ENCODE results near the gene C1orf21. TPM values are rescaled to one million over a fixed set of nuclear protein-coding genes. Genes with fewer than 3 reads are reported as not detected.

The C1orf21 gene
- total RNA-seq, 1 experiment from 2014 or later = 52.5 TPM

DNA sequence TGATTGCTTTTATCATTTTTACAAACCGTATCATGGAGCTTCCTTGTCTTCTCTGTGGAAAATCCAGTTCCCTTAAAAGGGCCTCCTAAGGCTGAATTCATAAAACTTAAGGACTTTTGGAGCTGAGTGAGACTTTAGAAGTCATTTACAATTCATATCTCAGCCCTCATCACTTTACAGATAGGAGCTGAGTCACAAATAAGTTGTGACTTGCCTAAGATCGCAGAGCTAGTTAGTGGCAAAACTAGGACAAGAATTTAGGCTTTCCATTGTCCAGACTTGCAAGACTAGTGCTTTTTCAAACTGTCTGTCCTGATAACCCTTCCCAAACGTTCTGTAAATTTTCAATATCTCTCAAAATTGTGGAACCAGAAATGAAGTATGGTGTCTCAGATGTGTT is 37.3 kb downstream of the C1orf21 start:
- no peak for DNase-seq
- H3K9me3 ChIP-seq = no peaks in the 10 kb centered on the region
- no peaks in the 10 kb centered on the region for H3K27me3 ChIP-seq
- no peaks in the 10 kb centered on the region for H3K36me3 ChIP-seq
- H3K4me3 ChIP-seq = no peak overlapping the region

DNA sequence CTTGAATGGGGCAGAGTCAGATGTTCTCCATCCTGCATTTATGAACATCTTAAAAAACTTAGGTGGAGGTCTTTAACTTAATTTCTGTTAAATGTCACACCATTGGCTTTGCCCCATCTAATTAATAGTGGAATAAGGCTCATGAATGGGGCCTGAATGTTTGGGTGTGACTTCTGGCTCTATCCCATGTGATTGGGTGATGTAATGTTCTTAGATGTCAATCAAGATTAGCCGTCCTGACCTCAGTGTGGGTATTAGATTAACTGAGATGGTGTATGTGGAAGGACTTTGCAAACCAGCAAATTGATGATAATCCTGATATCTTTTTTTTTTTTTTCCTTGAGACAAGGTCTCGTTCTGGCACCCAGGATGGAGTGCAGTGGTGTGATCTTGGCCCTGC is 38.1 kb downstream of the C1orf21 start:
- no peak for DNase-seq
- Histone ChIP-seq H3K4me3 (no peak overlapping the region), H3K27me3 (no peaks in the 10 kb centered on the region), H3K36me3 (no peaks in the 10 kb centered on the region), H3K9me3 (no peaks in the 10 kb centered on the region)

DNA sequence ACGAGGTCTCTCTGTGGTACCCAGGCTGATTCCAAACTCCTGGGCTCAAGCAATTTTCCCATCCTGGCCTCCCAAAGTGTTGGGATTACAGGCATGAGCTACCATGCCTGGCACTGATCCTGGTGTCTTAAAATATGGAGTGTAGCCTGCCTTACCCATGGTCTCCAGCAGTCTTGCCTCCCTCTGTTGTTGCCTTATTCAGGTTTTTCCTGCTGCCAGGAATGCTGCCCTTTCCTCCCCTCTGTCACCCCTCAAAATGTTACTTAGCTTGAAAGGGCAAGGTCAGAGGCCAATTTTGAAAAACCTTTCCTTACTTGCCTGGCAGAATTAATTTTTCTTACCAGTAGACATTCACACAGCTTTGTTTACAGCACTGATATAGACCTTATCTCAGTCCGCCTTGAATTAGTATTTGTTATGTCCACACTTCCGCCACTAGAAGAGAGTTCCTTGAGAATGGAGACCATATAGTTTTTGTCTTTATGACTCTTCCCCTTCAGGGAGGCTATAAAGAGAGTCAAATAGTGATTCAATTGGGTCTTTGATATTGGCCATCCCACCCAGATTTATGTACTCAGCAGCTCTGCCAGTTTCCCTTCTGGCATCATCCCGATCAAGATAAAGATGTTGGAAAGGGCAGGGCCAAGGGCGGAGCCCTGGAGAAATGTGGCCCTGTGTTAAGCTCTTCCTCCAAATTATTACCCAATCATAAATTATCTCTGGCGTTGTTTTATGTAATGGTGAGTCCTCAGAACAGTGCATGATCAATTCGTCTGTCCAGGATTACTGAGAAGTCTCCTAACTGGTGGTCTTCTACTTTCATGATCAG is 38.8 kb downstream of the C1orf21 start:
- no peak for DNase-seq
- no peaks in the 10 kb centered on the region for H3K9me3 ChIP-seq
- no peaks in the 10 kb centered on the region for H3K27me3 ChIP-seq
- no peak overlapping the region for H3K4me3 ChIP-seq
- no peaks in the 10 kb centered on the region for H3K36me3 ChIP-seq

DNA sequence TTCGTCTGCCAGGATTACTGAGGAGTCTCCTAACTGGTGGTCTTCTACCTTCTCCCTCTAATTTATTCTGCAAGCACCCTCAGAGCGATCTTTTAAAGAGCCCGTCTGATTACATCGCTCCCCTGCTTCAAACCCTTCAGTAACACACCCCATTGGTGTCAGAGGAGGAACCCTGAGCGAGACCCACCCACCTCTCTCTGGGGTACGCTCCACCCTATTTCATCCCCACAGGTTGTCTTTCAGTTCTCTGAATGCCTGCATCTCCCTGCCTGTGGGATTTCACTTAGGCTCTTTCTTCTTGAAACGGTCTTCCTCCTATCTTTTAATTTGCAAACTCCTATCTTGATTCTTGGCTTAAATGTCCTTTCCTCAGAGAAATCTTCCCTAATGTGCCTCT is 39.4 kb downstream of the C1orf21 start:
- H3K27me3 ChIP-seq = no peaks in the 10 kb centered on the region
- no peaks in the 10 kb centered on the region; the same call in 1 of the 2 replicates for H3K9me3 ChIP-seq
- no peak for DNase-seq
- no peaks in the 10 kb centered on the region for H3K36me3 ChIP-seq
- no peak overlapping the region for H3K4me3 ChIP-seq

DNA sequence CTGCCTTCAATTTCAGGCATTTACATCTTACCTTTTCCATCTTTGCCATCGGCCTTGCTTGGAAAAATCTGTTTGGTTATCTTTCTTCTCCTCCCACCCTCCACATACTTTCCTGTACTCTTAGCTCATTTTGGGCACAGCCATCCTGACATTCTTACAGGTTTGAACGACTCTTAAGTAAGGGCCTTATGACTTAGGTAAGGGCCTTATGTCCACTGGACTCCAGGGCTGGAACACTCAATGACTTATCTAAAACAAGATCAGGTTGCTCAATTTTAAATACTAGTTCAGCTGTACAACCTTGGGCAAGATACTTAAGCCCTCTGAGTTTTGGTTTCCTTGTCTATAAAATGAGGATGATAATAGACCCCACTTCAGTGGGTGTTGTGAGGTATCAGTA is 40.9 kb downstream of the C1orf21 start:
- Histone ChIP-seq H3K27me3 (no peaks in the 10 kb centered on the region), H3K36me3 (no peaks in the 10 kb centered on the region; the same call in 1 of the 2 replicates), H3K9me3 (no peaks in the 10 kb centered on the region; the same call in 1 of the 2 replicates), H3K4me3 (no peak overlapping the region)
- DNase-seq = no peak

DNA sequence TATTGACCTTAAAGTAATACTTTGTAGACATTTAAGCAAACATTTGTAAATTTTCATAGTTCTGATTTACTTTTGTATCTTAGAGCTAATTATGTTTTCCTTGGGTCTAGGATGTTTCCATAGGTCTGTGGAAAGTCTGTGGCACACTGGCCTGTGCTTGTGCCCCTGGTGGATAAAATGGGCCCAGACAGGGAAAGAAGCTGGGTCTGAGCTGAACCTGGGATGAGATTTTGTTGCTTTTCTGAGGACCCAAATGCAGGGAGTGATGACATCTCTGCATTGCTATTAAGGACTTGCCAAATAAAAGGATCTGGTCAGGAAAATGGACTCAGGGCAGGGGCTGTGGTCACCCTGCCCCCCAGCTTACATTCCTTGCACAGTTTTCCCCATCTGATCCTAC is 41.8 kb downstream of the C1orf21 start:
- Histone ChIP-seq H3K9me3 (no peaks in the 10 kb centered on the region; the same call in 1 of the 2 replicates), H3K4me3 (no peak overlapping the region), H3K36me3 (no peaks in the 10 kb centered on the region; the same call in 1 of the 2 replicates), H3K27me3 (no peaks in the 10 kb centered on the region)
- no peak for DNase-seq

DNA sequence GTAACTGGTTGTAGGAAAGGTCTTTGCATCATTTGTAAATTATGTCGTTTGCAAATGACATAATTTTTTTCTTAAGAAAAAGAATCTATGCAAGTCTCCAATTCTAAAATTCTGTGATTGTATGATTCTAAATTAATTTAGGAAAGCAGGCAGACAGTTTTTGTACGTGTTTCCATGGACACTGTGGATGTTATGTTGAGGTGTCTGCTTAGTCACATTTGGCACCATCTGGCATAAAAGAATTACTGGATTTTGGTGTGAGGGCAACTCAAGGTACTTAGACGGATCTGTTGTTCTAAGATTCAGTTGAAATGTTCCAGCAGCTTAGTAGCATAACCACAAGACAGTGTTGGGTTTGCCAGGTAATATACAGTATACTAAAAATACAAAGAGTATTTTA is 42.5 kb downstream of the C1orf21 start:
- no peak for DNase-seq
- no peak overlapping the region for H3K4me3 ChIP-seq
- no peaks in the 10 kb centered on the region for H3K27me3 ChIP-seq
- no peaks in the 10 kb centered on the region; the same call in 1 of the 2 replicates for H3K9me3 ChIP-seq
- H3K36me3 ChIP-seq = no peaks in the 10 kb centered on the region; the same call in 1 of the 2 replicates

DNA sequence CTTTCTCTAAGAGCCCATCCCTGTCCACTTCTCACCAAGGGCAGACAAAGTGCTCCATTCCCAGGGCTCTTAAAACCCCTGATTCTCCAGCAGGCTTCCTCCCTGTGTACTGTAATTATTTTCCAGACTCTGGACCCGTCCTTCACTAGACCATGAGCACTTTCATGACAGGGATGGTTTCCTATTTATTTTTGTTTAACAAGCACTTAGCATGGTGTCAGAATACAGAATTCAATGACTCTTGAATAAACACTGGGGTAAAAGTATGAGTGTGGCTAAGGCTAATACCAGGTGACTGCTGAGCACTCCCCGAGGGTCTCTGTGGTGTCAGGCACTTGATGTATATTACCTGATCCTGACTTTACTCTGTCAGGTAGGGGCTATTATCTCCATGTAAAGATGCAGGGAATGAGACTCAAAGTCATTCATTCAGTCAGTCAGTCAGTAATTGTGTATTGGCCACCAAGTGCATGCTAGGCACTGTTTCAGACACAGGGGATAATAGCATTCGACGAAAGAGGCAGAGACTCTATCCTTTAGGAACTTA is 47.2 kb downstream of the C1orf21 start:
- no peak for DNase-seq
- Histone ChIP-seq H3K36me3 (no peaks in the 10 kb centered on the region; the same call in 1 of the 2 replicates), H3K9me3 (no peaks in the 10 kb centered on the region; the same call in 1 of the 2 replicates), H3K27me3 (no peaks in the 10 kb centered on the region), H3K4me3 (no peak overlapping the region)

DNA sequence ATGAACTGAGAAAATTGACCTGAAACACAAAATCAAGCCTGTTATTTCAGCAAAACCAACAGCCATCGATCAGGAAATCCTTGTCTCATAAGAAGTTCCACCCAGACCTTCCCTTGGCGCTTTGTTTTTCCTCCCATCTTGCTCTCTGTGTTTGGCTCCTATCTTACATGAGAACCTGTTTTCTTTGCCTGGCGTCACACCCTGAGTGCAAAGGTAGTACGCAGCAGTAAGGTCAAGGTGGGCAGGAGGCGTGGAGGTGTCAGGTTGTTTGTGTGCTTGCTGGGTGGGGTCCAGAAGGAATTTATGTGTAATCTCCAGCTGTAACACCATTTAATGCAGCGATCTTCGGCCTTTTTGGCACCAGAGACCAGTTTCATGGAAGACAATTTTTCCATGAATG is 50.5 kb downstream of the C1orf21 start:
- H3K36me3 ChIP-seq = no peaks in the 10 kb centered on the region

DNA sequence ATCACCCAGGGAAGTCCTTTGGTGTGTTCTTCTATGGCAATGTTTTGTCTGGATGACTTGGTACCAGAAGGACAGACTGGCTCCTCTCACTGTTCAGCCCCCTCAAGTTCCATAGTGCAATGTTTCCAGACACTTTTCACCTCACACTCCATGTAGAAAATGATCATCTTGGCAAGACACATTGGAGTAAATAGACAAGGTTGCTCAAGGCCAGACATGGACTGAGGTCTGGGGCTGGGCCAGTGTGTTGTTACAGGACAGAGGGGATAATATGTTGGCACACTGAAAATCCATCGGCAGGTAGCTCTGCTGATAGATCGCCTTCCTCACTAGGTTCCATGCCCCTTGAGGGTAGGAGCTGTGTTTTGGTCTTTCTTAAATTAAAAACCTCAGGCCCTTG is 51.5 kb downstream of the C1orf21 start:
- no peaks in the 10 kb centered on the region for H3K36me3 ChIP-seq
- no peaks in the 10 kb centered on the region for H3K27me3 ChIP-seq
- H3K9me3 ChIP-seq = no peaks in the 10 kb centered on the region
- DNase-seq = no peak
- H3K4me3 ChIP-seq = no peak overlapping the region

More for the DNA sequence above, 50.5 kb downstream of the C1orf21 start:
- H3K9me3 ChIP-seq = no peaks in the 10 kb centered on the region
- DNase-seq = no peak
- H3K4me3 ChIP-seq = no peak overlapping the region
- no peaks in the 10 kb centered on the region for H3K27me3 ChIP-seq

DNA sequence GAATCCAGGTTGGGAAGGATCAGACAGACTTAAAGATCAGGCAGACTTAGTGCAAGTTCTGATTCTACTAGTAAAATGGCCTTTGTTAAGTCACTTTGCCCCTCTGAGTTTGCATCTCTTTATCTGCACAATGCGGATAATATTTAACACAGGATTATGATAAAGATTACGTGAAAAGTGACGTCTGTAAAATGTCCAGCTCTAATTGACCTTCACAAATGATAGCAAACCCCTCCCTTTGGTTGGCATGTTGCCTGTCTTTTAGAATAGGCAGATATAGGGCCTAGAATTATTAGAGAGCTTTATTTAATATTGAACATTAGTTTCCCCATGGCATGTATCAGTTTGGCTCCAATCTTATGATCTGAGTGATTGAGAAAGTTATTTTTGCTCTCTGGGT is 55.4 kb downstream of the C1orf21 start:
- no peak for DNase-seq
- Histone ChIP-seq H3K9me3 (no peaks in the 10 kb centered on the region), H3K4me3 (no peak overlapping the region), H3K36me3 (no peaks in the 10 kb centered on the region), H3K27me3 (no peaks in the 10 kb centered on the region)

DNA sequence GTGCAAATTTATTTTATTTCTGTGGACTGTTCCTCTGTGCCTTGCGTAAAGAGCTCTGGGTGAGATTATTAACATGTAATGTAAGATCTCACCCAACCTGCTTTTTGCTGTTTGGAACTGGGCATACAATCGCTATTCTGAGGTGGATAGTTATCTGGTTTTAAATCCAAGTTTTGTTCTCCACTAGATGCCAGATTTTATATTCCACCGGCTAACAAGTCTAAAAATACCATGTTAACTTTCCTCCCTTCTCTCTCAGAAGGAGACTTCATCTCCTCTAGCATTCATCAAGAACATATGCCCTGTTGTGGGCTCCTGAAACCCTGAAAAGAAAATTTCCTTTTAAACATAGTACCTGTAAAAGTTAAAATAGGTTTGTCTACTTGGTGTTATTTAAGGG is 56.4 kb downstream of the C1orf21 start:
- no peaks in the 10 kb centered on the region for H3K27me3 ChIP-seq
- H3K36me3 ChIP-seq = no peaks in the 10 kb centered on the region
- DNase-seq = no peak
- H3K9me3 ChIP-seq = no peaks in the 10 kb centered on the region
- H3K4me3 ChIP-seq = no peak overlapping the region

DNA sequence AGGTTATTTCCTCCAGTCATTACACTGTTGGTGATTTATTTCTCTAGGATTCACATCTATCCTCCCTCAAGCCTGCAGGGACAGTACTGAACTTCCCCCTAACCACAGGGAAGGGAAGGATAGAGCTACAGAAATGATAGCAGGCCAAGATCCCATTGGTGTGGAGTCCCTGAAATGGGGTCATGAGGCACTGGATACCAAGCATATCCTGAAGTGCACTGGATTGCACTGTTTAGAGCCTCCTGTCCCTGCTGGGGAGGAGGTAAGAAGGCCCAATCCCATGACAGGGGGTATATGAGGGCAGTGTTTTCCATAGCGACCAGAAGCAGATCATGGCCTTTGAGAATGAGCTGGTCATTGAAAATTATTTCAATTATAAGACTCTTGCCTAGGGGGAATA is 56.8 kb downstream of the C1orf21 start:
- no peaks in the 10 kb centered on the region for H3K36me3 ChIP-seq
- no peak for DNase-seq
- no peak overlapping the region for H3K4me3 ChIP-seq
- H3K27me3 ChIP-seq = no peaks in the 10 kb centered on the region
- H3K9me3 ChIP-seq = no peaks in the 10 kb centered on the region

DNA sequence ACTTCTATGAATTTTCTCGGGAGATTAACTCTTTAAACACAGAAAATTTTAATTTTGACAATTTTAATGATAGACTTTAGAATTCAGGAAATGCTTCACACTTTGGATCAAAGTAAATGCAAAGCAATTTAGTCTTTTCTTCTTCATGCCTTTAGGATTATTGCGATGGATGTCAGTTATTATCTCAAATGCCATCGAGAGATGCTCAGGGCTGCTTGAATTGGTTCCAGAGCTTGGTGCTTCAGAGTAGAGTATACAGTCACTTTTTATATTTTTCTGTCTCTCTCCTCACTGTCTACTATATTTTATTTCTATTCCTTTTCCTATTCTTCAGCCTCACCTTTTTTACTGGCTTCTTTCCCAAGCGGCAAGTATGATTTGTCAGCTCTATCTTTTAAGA is 59.2 kb downstream of the C1orf21 start:
- no peak for DNase-seq
- H3K27me3 ChIP-seq = no peaks in the 10 kb centered on the region
- H3K36me3 ChIP-seq = no peaks in the 10 kb centered on the region
- H3K4me3 ChIP-seq = no peak overlapping the region
- no peaks in the 10 kb centered on the region for H3K9me3 ChIP-seq

DNA sequence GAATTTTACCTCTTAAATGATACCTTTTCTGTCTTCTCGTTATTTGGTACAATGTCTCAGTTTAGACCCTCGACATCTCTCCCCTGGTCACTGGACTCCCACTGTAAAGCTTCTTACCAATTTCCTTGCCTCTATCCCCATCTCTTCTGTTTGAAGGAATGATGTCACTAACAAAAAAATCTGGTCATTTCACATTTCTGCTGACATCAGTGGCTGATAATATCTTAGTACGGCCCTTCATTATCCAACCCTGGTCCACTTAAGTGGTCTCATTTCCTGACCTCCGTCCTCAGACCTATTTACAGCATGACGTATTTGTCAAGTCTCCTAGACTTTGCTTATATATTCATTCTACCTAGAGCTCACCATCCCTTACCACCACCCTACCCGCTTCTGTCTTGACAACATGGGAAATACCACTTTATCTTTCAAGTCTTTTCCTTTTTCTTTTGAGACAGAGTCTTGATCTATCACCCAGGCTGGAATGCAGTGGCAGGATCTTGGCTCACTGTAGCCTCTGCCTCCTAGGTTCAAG is 60.9 kb downstream of the C1orf21 start:
- DNase-seq = no peak
- Histone ChIP-seq H3K27me3 (no peaks in the 10 kb centered on the region), H3K36me3 (no peaks in the 10 kb centered on the region), H3K9me3 (no peaks in the 10 kb centered on the region), H3K4me3 (no peak overlapping the region)

DNA sequence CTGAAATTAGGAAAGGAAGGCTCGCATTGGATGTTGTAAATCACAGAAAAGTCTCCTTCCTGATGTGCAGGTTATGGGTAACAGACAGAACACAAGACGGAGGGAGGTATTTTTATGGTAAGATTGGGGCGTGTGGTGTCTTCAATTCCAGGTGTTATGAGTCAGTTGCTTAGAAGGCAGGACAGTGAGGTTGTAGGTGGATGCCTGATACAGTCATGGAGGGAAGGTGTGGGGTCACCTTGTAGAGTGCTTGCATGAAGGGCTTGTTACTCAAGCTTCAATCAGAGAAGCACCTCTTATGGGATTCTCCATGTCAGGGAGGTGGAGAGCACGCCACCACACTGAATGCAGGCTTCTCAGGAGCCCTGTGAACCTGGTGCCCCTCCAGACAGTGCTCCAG is 63.1 kb downstream of the C1orf21 start:
- no peak for DNase-seq
- Histone ChIP-seq H3K27me3 (no peaks in the 10 kb centered on the region), H3K36me3 (no peaks in the 10 kb centered on the region), H3K9me3 (no peaks in the 10 kb centered on the region), H3K4me3 (no peak overlapping the region)

DNA sequence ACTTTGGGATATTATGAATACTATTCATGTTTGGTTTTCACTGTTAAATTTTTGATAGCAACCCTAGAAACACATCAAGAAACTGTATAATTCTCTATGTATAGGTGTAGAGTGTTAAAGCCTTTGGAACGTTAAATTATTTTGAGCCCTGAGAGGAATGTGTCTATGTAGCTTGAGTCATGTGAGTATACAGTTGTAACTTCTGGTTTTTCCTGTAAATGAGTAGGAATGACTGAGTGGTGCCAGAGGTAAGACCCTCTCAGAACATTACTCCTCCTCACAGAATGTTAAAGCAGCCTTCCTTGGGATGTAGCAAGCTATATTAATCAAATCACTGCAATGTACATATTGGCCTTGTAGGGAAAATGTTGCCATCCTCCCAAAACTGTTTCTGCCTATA is 69.0 kb downstream of the C1orf21 start:
- no peak for DNase-seq
- H3K9me3 ChIP-seq = no peaks in the 10 kb centered on the region
- H3K4me3 ChIP-seq = no peak overlapping the region
- no peaks in the 10 kb centered on the region for H3K36me3 ChIP-seq
- no peaks in the 10 kb centered on the region for H3K27me3 ChIP-seq

DNA sequence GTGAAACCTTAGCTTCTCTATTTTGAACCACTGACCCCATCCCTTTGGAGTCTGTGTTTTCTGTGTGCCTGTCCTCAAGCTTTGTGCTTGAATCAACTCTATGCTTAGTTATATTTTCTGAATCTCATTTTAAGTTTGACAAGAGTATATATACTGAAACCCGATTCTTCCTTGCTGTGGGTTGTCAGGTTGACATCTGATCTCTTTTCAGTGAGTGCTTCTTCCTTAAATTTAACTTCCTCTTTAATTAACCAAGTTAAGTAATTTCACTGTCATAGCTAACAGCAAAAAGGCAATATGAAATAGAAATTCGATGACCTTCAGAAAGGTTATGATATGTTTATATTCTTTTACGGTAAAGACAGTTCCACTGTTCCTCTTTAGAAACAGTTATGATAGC is 69.4 kb downstream of the C1orf21 start:
- DNase-seq = no peak
- Histone ChIP-seq H3K9me3 (no peaks in the 10 kb centered on the region), H3K36me3 (no peaks in the 10 kb centered on the region), H3K4me3 (no peak overlapping the region), H3K27me3 (no peaks in the 10 kb centered on the region)

Measured in MG63 (cell line).